GM12878 (cell line): Measurements from ENCODE around the gene DNA2. TPM values are rescaled to one million over a fixed set of nuclear protein-coding genes. Genes with fewer than 3 reads are reported as not detected.

ENCODE experiments used
- ATAC-seq: fragments of 200-7000 bp; cut with Tn5 transposase; 3 replicates; pipeline ENCODE4 v1.9.1; 2020; ENCODE audit warnings: mild to moderate bottlenecking, moderate library complexity
- BruUV-seq: library from RNA; stranded (reverse); fragments of 400-500 nt; replicated peaks from 2 replicates; lab custom pipeline; 2021; lab: Mats Ljungman, UMichigan
- CTCF ChIA-PET: fragments of 300-600 bp; sonication (Branson Sonifier 250); formaldehyde crosslinking; extraction: SDS; loops from one replicate; lab custom pipeline; 2021; ENCODE audit warnings: inconsistent platforms; lab: Yijun Ruan, JAX
- POLR2A ChIA-PET: fragments of 350-600 bp; formaldehyde crosslinking; extraction: SDS; loops from one replicate; lab custom pipeline; 2021; ENCODE audit warnings: inconsistent platforms; lab: Charles Lee
- RAD21 ChIA-PET: fragments of 300-600 bp; sonication (Branson Sonifier 250); formaldehyde crosslinking; loops from one replicate; lab custom pipeline; 2023; ENCODE audit warnings: antibody characterized with exemption; ENCODE audit not compliant: unreplicated experiment; lab: Charles Lee
- SMC1A ChIA-PET: fragments of 300-600 bp; sonication (Branson Sonifier 250); formaldehyde crosslinking; loops from one replicate; lab custom pipeline; 2023; ENCODE audit not compliant: unreplicated experiment, uncharacterized antibody; lab: Charles Lee
- DNase-seq: peaks from one replicate; pipeline ENCODE4 v3.0.0-alpha.2; 2011; ENCODE audit warnings: low read depth, low spot score
- FAIRE-seq: peaks from 3 replicates; lab custom pipeline; 2011; peaks lifted over from hg19 to GRCh38; lab: Jason Lieb, UNC
- H2AFZ ChIP-seq: 2 replicates; pipeline ENCODE4 v1.6.0; 2011; ENCODE audit warnings: low read depth, low read length, control low read depth; ENCODE audit not compliant: control insufficient read depth
- H3K27ac ChIP-seq: 2 replicates; pipeline ENCODE4 v1.5.1; 2011; ENCODE audit warnings: control low read depth; ENCODE audit not compliant: control insufficient read depth, insufficient read depth
- H3K27me3 ChIP-seq, 2 experiments: replicated peaks in 1 of 2; 2 replicates each; pipeline versions ENCODE4 v1.6.0 to v1.6.1; 2011; ENCODE audit warnings: low read length in 1 of 2; ENCODE audit not compliant: control insufficient read depth in 2 of 2, insufficient read depth in 2 of 2
- H3K36me3 ChIP-seq, 2 experiments: 2 replicates each; pipeline ENCODE4 v1.5.1; 2011; ENCODE audit warnings: low read length in 1 of 2; ENCODE audit not compliant: control insufficient read depth in 2 of 2, insufficient read depth in 2 of 2
- H3K4me1 ChIP-seq: 2 replicates; pipeline ENCODE4 v1.6.1; 2011; ENCODE audit warnings: mild to moderate bottlenecking, low read length, moderate library complexity, mixed read lengths; ENCODE audit not compliant: control insufficient read depth, insufficient read depth
- H3K4me2 ChIP-seq: 2 replicates; pipeline ENCODE4 v1.6.0; 2011; ENCODE audit warnings: control low read depth; ENCODE audit not compliant: control insufficient read depth, insufficient read depth
- H3K4me3 ChIP-seq: fragments of 200-600 bp; sonication (generic); 2 replicates; pipeline ENCODE4 v1.5.1; 2016
- H3K79me2 ChIP-seq: 2 replicates; pipeline ENCODE4 v1.6.0; 2011; ENCODE audit warnings: low read length; ENCODE audit not compliant: control insufficient read depth, insufficient read depth
- H3K9ac ChIP-seq: 2 replicates; pipeline ENCODE4 v1.8.0; 2011; ENCODE audit warnings: low read length, control low read depth, mixed read lengths; ENCODE audit not compliant: control insufficient read depth, insufficient read depth
- H3K9me3 ChIP-seq: replicated peaks from 3 replicates; pipeline ENCODE4 v1.5.1; 2011; ENCODE audit warnings: mild to moderate bottlenecking, low read length; ENCODE audit not compliant: control insufficient read depth, insufficient read depth
- H4K20me1 ChIP-seq: 2 replicates; pipeline ENCODE4 v1.6.0; 2011; ENCODE audit not compliant: control insufficient read depth, insufficient read depth
- CEBPB ChIP-seq, 2 experiments: fragments of 150-350 bp in 1 of 2; IDR thresholded peaks; 2 replicates each; pipeline ENCODE4 v1.6.1; 2012 to 2014; ENCODE audit warnings: low read depth in 2 of 2, low read length in 2 of 2, borderline replicate concordance in 1 of 2, inconsistent platforms in 1 of 2
- LARP7 ChIP-seq: fragments of 450-650 bp; IDR thresholded peaks from 2 replicates; pipeline ENCODE4 v1.6.1; 2017; ENCODE audit warnings: mild to moderate bottlenecking
- PBX3 ChIP-seq: IDR thresholded peaks from 2 replicates; pipeline ENCODE4 v1.6.1; 2011; ENCODE audit warnings: mild to moderate bottlenecking, low read depth, low read length, moderate library complexity; ENCODE audit not compliant: insufficient replicate concordance
- PRDM15 ChIP-seq: fragments of 450-650 bp; formaldehyde crosslinking; IDR thresholded peaks from 2 replicates; pipeline ENCODE4 v1.4.0; 2020; ENCODE audit warnings: mild to moderate bottlenecking, moderate library complexity
- TAF1 ChIP-seq: IDR thresholded peaks from 2 replicates; pipeline ENCODE4 v1.6.1; 2011; ENCODE audit warnings: mild to moderate bottlenecking, low read depth, low read length, borderline replicate concordance
- TARDBP ChIP-seq: IDR thresholded peaks from 2 replicates; pipeline ENCODE4 v1.6.1; 2016; ENCODE audit warnings: borderline replicate concordance
- TCF7 ChIP-seq: IDR thresholded peaks from 2 replicates; pipeline ENCODE4 v1.6.1; 2014; ENCODE audit warnings: antibody characterized with exemption, borderline replicate concordance
- ZBTB4 ChIP-seq: fragments of 450-650 bp; formaldehyde crosslinking; IDR thresholded peaks from 2 replicates; pipeline ENCODE4 v1.4.0; 2022; ENCODE audit warnings: mild to moderate bottlenecking, moderate library complexity
- WGBS: methylation state at CpG from one replicate; pipeline ENCODE4 v1.1.6; 2016; ENCODE audit warnings: low lambda C conversion rate; ENCODE audit not compliant: insufficient replicate concordance, insufficient coverage; ENCODE audit errors: missing lambda C conversion rate; 5-methylcytosine and 5-hydroxymethylcytosine counted together
- in situ Hi-C: fragments of 300-500 bp; cut with MboI; formaldehyde crosslinking; loops from 9 replicates; pipeline ENCODE4 v1.14.3; 2018; ENCODE audit warnings: mixed read lengths
- intact Hi-C: fragments of 100-400 bp; cut with micrococcal nuclease; formaldehyde crosslinking; loops from one replicate; pipeline ENCODE4 v1.14.2; 2022; ENCODE audit not compliant: unreplicated experiment
- polyA plus RNA-seq, 11 experiments: library from polyadenylated mRNA; depleted of rRNA in 4 of 11; unstranded in 6 of 11; stranded (reverse) in 5 of 11; fragments of >200 nt; fragmentation: Nextera tagmentation in 4 of 11; fragmentation: Illumina TruSeq in 1 of 11; extraction: Ambion mirVana in 4 of 11; extraction: Trizol in 1 of 11; gene quantifications; 1 replicate in 1 of 11; 2 replicates in 10 of 11; pipeline versions ENCODE4 v1.2.1 to v1.2.3, GENCODE V29; 2011 to 2016; ENCODE audit warnings: inconsistent platforms in 2 of 11, missing spikeins in 2 of 11, low read depth in 1 of 11
- total RNA-seq, 4 experiments: library from RNA; depleted of rRNA in 3 of 4; stranded (reverse); fragments of >200 nt in 3 of 4; fragmentation: Illumina TruSeq in 1 of 4; extraction: Trizol in 1 of 4; gene quantifications; 2 replicates each; pipeline versions ENCODE4 v1.2.1 to v1.2.3, GENCODE V29; 2013 to 2021

DNA2 gene
- total and polyA plus RNA-seq, 10 of the 15 experiments (the other 5 are each of a cell fraction or from before 2014, with no cell fraction given): 17.7 to 41.8 (median 28.4) TPM

DNA sequence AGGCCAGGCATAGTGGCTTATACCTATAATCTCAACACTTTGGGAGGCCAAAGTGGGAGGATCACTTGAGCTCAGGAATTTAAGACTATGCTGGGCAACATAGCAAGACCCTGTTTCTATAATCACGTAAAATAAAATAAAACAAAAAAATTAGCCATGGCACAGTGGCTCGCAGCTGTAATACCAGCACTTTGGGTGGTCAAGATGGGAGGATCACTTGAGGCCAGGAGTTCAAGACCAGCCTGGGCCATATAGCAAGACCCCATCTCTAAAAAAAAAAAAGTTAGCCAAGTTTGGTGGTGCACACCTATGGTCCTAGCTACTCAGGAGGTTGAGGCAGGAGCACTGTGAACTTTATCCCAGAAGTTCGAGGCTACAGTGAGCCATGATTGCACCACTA is 30.9 kb downstream of the DNA2 start:
- H3K79me2 ChIP-seq: no peaks in the 10 kb centered on the region
- no peak overlapping the region for H2AFZ ChIP-seq
- TF ChIP-seq PBX3 (no peak), CEBPB (IDR thresholded peaks at IDR 0.05; ENCODE audit: borderline replicate concordance in 1 of 2, low read depth in 2 of 2, low read length in 2 of 2) (no peak), ZBTB4 (CRISPR knock-in tag) (no peak), PRDM15 (CRISPR knock-in tag) (no peak), TARDBP (no peak), TAF1 (no peak), TCF7 (no peak), LARP7 (no peak)
- no peak for FAIRE-seq
- no peak for ATAC-seq
- H3K4me3 ChIP-seq: no peak overlapping the region
- SMC1A ChIA-PET: interaction anchor here (1.7 kb wide), 1 partner anchor 10 kb away, joined by 3 read pairs; no protein-coding TSS in a partner anchor
- in situ Hi-C loops (no loop called here), intact Hi-C loops (no loop called here)
- no peaks in the 10 kb centered on the region for H3K27me3 ChIP-seq
- no peak overlapping the region for H3K9ac ChIP-seq
- no peak for DNase-seq
- H3K4me1 ChIP-seq: no peaks in the 10 kb centered on the region
- BruUV-seq: no TSS peak
- CTCF ChIA-PET: interaction anchor here (0.7 kb wide), 1 partner anchor 37 kb away, joined by 3 read pairs; no protein-coding TSS in a partner anchor
- WGBS: 97% methylated on average over 3 of the region's 3 CpGs
- H3K4me2 ChIP-seq: no peak overlapping the region
- H3K36me3 ChIP-seq: peaks cover 0 to 2% of the 10 kb centered on the region in 2 experiments; a peak in 2 of 4 replicates
- H3K27ac ChIP-seq: no peak overlapping the region
- no peaks in the 10 kb centered on the region for H4K20me1 ChIP-seq
- no peaks in the 10 kb centered on the region for H3K9me3 ChIP-seq
- RAD21 ChIA-PET: no interaction called here
- POLR2A ChIA-PET: no interaction called here
